IPS-18a (cell line): ENCODE data around the gene KRABD2.
"Not testable (repeated sequence)": the region's sequence is repeated elsewhere in the genome, so short reads cannot be mapped to it uniquely, and the experiment has no call there.

Source experiments
- H3K27ac ChIP-seq: one replicate; pipeline ENCODE4 v1.5.1; 2013; ENCODE audit warnings: low read length
- H3K27me3 ChIP-seq: one replicate; pipeline ENCODE4 v1.6.1; 2013; ENCODE audit warnings: mild to moderate bottlenecking, low read length; ENCODE audit not compliant: control insufficient read depth, insufficient read depth
- H3K36me3 ChIP-seq: one replicate; pipeline ENCODE4 v1.6.1; 2013; ENCODE audit warnings: low read depth, low read length; ENCODE audit not compliant: control insufficient read depth
- H3K4me1 ChIP-seq: one replicate; pipeline ENCODE4 v1.6.1; 2013; ENCODE audit warnings: low read depth, low read length; ENCODE audit not compliant: control insufficient read depth
- H3K4me3 ChIP-seq: one replicate; pipeline ENCODE4 v1.5.1; 2013; ENCODE audit warnings: low read length
- H3K9ac ChIP-seq: one replicate; pipeline ENCODE4 v1.6.1; 2013; ENCODE audit warnings: mild to moderate bottlenecking, low read length, moderate library complexity
- H3K9me3 ChIP-seq: one replicate; pipeline ENCODE4 v1.6.1; 2013; ENCODE audit warnings: low read depth, low read length; ENCODE audit not compliant: control insufficient read depth

Gene KRABD2

DNA sequence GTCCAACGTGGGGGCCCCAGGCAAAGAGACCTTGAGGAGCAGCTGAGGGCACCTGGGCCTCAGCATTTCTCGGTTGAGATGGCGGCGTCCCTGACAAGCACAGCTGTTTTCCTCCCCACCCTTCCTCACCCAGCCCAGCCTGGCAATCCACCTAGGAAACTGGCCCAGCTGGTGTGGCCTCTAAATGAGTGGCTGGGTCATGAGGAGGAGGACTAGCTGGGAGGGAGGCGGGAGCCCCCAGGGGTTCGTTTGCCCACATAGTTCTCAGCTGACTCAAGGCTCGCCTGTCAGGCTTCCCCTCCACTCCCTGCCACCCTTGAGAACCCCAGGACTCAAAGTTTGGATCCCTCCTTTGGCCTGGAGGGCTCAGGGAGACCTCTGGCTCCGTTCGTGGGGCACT, 15.2 kb upstream of the KRABD2 start:
- H3K9me3 ChIP-seq, result no peaks in the 10 kb centered on the region
- H3K27me3 ChIP-seq, result peaks cover 8% of the 10 kb centered on the region
- no peaks in the 10 kb centered on the region for H3K36me3 ChIP-seq
- H3K9ac ChIP-seq, result no peak overlapping the region
- no peak overlapping the region for H3K27ac ChIP-seq
- no peak overlapping the region for H3K4me3 ChIP-seq
- no peaks in the 10 kb centered on the region for H3K4me1 ChIP-seq

- no peaks in the 10 kb centered on the region for H3K36me3 ChIP-seq
- H3K9me3 ChIP-seq, result no peaks in the 10 kb centered on the region
- no peaks in the 10 kb centered on the region for H3K4me1 ChIP-seq
- H3K9ac ChIP-seq, result no peak overlapping the region
- no peak overlapping the region for H3K4me3 ChIP-seq
- no peak overlapping the region for H3K27ac ChIP-seq
- no peaks in the 10 kb centered on the region for H3K27me3 ChIP-seq
Measured at GRCh38 chr17:8387914-8388651, 11.6 kb upstream of the KRABD2 start.

GRCh38 chr17:8386841-8387240, 10.3 kb upstream of the KRABD2 start:
- Histone ChIP-seq H3K4me1 (no peaks in the 10 kb centered on the region), H3K9me3 (no peaks in the 10 kb centered on the region), H3K36me3 (peaks cover 4% of the 10 kb centered on the region), H3K9ac (no peak overlapping the region), H3K4me3 (no peak overlapping the region), H3K27me3 (no peaks in the 10 kb centered on the region), H3K27ac (no peak overlapping the region)

DNA sequence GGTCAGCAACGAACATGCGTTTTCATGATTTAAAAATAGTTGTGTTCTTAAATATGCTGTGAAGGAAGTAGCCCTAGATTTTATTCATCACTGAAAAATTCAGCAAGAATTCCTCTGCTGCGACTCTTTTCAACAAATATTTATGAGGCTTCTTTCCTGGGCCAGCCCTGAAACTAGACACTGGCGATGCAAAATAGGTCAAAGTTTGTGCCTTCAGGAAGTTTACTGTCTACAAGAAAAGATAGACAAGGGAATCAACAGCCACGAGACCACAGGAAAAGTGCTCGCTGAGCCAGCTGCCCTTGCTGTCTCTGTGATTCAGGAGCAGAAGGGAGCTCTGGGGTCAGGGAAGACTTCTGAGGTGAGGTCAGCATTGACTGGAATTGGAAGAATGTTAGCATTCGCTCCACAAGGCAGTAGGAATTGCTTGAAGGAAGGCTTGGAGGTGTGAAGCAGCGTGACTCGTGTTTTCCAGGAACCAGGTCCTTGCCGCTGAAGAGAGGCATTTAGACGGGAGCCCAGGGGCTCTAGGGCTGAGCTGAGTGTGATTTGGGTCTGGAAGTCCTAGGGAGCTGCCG, 8.4 kb upstream of the KRABD2 start:
- Histone ChIP-seq H3K9me3 (no peaks in the 10 kb centered on the region), H3K4me3 (no peak overlapping the region), H3K36me3 (peaks cover 22% of the 10 kb centered on the region), H3K4me1 (peaks cover 4% of the 10 kb centered on the region), H3K27me3 (no peaks in the 10 kb centered on the region), H3K9ac (no peak overlapping the region), H3K27ac (no peak overlapping the region)

GRCh38 chr17:8383143-8383822, 6.8 kb upstream of the KRABD2 start, which contains the start of gene RPL26:
TSS of gene RPL26 (minus strand) at chr17:8383193. CDS start at chr17:8382310, 883 bp downstream.
- Histone ChIP-seq H3K9me3 (no peaks in the 10 kb centered on the region), H3K9ac (peak within 1 kb of the TSS; percentile 98), H3K27ac (peak within 1 kb of the TSS; percentile 84), H3K36me3 (peaks cover 38% of the 10 kb centered on the region), H3K4me3 (peak within 1 kb of the TSS; percentile 81), H3K4me1 (peaks cover 4% of the 10 kb centered on the region), H3K27me3 (no peaks in the 10 kb centered on the region)

DNA sequence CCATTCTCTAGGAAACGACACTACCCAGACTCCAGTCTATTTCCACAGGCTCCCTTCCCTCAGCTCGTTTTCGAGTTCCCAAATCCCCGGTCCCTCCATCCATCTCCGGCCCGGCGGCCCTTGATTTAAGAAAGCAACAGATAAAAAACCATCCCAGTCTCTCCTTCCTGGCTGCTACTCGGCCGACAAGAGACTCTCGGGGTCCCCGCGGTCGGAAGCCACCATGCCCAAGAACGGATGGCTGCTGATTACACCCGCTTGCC, 6.3 kb upstream of the KRABD2 start:
- H3K4me3 ChIP-seq, result peak overlapping the region; percentile 81
- H3K4me1 ChIP-seq, result peaks cover 4% of the 10 kb centered on the region
- no peaks in the 10 kb centered on the region for H3K27me3 ChIP-seq
- H3K27ac ChIP-seq, result peak overlapping the region; percentile 84
- peaks cover 42% of the 10 kb centered on the region for H3K36me3 ChIP-seq
- H3K9ac ChIP-seq, result peak overlapping the region; percentile 98
- H3K9me3 ChIP-seq, result no peaks in the 10 kb centered on the region

GRCh38 chr17:8382052-8382879, 5.8 kb upstream of the KRABD2 start:
- Histone ChIP-seq H3K9ac (peak overlapping the region; percentile 98), H3K4me1 (peaks cover 4% of the 10 kb centered on the region), H3K27ac (peak overlapping the region; percentile 84), H3K36me3 (peaks cover 47% of the 10 kb centered on the region), H3K27me3 (no peaks in the 10 kb centered on the region), H3K9me3 (no peaks in the 10 kb centered on the region), H3K4me3 (peak overlapping the region; percentile 81)

DNA sequence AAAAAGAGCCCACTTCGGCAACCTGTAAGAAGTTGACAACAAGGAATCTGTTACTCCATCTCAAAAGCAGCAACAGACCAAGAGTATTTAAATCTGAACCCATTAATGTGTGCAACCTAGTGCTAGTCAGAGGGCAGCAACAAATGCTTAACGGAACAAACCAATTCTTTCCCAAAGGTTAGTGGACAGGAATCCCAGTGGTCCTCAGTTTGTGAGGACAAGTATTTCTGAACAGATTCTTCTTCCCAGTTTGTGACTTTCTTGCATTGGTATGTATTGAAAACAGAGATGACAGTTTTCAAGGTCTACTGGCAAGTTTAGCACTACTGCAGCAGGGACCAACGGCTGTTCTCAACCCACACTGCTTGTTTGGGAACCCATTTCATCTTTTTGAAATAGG, 3.5 kb upstream of the KRABD2 start:
- H3K4me1 ChIP-seq, result peaks cover 13% of the 10 kb centered on the region
- H3K9me3 ChIP-seq, result no peaks in the 10 kb centered on the region
- H3K4me3 ChIP-seq, result no peak overlapping the region
- H3K27me3 ChIP-seq, result no peaks in the 10 kb centered on the region
- peaks cover 52% of the 10 kb centered on the region for H3K36me3 ChIP-seq
- H3K27ac ChIP-seq, result no peak overlapping the region
- H3K9ac ChIP-seq, result no peak overlapping the region

GRCh38 chr17:8378117-8378516, 1.6 kb upstream of the KRABD2 start:
- H3K27ac ChIP-seq, H3K4me3 ChIP-seq, H3K9ac ChIP-seq, H3K27me3 ChIP-seq, H3K9me3 ChIP-seq: not testable (repeated sequence)
- Histone ChIP-seq H3K4me1 (peaks cover 13% of the 10 kb centered on the region), H3K36me3 (peaks cover 52% of the 10 kb centered on the region)

- H3K4me3 ChIP-seq, result no peak overlapping the region
- no peak overlapping the region for H3K27ac ChIP-seq
- H3K36me3 ChIP-seq, result peaks cover 52% of the 10 kb centered on the region
- peaks cover 13% of the 10 kb centered on the region for H3K4me1 ChIP-seq
- H3K27me3 ChIP-seq, result no peaks in the 10 kb centered on the region
- H3K9me3 ChIP-seq, result no peaks in the 10 kb centered on the region
- no peak overlapping the region for H3K9ac ChIP-seq
Measured at GRCh38 chr17:8377422-8377821, 918 bp upstream of the KRABD2 start.

DNA sequence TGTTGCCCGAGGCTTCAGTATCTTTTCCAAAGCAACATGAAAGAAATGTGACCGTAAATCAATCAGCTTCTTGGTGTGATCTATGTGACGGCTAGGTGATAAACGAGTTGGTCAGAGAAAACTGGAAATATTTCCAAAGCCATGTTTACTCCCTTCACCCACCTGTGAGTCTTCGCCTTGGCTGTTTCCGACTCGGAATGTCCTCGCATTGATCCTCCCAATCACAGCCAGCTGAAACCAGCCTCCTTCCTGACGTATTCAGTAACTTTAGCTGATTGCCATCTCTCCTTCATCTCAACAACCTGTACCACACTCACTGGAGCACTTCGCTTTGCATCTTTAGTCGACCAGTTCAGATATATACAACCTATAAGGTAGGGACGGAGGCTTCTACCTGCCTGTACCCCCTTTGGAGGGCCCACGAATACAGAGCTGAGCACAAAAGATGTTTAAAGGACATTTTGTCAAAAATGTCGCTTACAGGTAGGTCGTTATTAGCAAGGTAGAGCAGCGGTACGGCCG, 705 bp downstream of the KRABD2 start:
- no peaks in the 10 kb centered on the region for H3K9me3 ChIP-seq
- H3K4me3 ChIP-seq, result peak overlapping the region; percentile 87
- H3K9ac ChIP-seq, result peak overlapping the region; percentile 75
- H3K27me3 ChIP-seq, result no peaks in the 10 kb centered on the region
- H3K36me3 ChIP-seq, result peaks cover 40% of the 10 kb centered on the region
- peaks cover 9% of the 10 kb centered on the region for H3K4me1 ChIP-seq
- peak overlapping the region; percentile 61 for H3K27ac ChIP-seq
